ENCODE measurements around the gene MYO1D.

MYO1D gene

GRCh38 chr17:32795339-32795979, 81.5 kb downstream of the MYO1D start:
- no peak overlapping the region for H3K4me3 ChIP-seq (ENCODE audit: low read depth, low read length)
- no peak for DNase-seq (ENCODE audit: low read depth)

DNA sequence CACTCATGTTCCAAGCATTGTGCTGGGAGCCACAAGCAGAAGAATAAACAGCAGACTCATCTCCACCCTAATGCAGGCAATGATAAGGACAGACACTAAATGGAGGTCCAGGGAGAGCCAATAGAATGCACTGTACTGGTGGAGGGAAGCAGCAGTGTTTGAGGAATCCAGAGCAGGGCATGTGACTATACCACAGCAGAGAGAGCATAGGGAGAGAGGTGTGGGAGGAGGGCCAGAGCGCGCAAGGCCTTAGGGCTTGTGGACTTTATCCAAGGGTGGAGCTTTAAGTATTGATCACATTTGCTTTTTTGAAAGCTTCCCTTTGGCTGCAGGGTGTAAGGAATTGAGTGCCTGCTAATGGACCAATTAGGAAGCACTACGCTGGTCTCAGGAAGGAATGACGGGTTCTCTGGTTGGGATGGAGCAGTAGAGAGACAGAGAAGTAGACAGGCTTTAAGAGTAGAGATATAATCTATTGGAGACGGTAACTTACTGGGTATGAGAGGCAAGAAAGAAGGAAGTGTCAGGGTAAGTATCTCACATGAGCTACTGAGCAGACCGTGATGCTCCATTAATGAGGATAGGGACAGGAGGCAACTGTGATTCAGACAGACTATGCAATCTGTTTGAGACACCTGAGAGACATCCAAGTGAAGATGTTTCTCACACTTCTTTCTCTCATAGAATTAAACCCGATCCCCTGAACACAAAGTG, 82.2 kb downstream of the MYO1D start:
- no peak overlapping the region for H3K4me3 ChIP-seq (ENCODE audit: low read depth, low read length)
- no peak for DNase-seq (ENCODE audit: low read depth)

GRCh38 chr17:32793841-32794240, 83.1 kb downstream of the MYO1D start:
- no peak overlapping the region for H3K4me3 ChIP-seq (ENCODE audit: low read depth, low read length)
- no peak for DNase-seq (ENCODE audit: low read depth)

GRCh38 chr17:32792207-32792606, 84.7 kb downstream of the MYO1D start:
- DNase-seq (ENCODE audit: low read depth) = no peak
- H3K4me3 ChIP-seq (ENCODE audit: low read depth, low read length) = no peak overlapping the region

DNA sequence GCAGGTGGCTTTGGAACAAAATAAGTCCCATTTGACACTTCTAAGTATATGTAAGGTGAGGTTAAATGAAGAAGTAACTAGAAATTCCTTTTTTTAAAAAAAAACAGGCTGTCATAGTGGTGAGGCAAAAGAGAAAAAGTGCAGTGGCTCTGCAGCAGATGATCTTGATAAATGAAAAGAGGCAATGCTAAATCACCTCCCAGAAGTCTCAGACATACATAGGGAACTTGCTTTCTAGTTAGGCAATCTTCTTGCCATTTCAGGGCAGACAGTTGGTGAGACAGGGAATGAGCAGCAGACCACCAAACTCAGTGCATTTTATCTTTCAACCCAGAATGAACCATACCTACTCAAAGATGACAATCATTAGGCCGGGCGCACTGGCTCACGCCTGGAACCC, 90.8 kb downstream of the MYO1D start:
- no peak for DNase-seq (ENCODE audit: low read depth)
- H3K4me3 ChIP-seq (ENCODE audit: low read depth, low read length) = no peak overlapping the region

DNA sequence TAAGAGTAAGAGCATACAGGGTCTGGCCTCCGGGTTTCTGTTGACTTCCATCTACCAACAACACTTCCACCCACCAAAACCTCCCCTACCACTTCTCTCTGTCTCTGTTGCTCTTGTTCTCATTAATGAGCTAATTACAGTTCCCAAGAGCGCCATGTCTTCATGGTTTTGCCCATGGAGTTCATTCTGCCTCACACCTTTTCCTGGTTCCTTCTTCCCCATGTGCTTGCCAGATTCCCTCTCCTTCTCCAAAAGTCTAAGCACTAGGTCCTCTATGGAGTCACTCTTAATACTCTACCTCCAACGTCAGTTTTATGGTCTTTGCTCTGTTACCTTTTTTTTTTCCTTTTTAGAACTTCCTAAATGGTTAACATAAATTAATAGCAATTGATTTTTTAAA, 92.8 kb downstream of the MYO1D start:
- H3K4me3 ChIP-seq (ENCODE audit: low read depth, low read length) = no peak overlapping the region

GRCh38 chr17:32783602-32784001, 93.3 kb downstream of the MYO1D start:
- DNase-seq (ENCODE audit: low read depth) = no peak
- H3K4me3 ChIP-seq (ENCODE audit: low read depth, low read length) = no peak overlapping the region

More for the DNA sequence above, 92.8 kb downstream of the MYO1D start:
- DNase-seq (ENCODE audit: low read depth) = no peak

DNA sequence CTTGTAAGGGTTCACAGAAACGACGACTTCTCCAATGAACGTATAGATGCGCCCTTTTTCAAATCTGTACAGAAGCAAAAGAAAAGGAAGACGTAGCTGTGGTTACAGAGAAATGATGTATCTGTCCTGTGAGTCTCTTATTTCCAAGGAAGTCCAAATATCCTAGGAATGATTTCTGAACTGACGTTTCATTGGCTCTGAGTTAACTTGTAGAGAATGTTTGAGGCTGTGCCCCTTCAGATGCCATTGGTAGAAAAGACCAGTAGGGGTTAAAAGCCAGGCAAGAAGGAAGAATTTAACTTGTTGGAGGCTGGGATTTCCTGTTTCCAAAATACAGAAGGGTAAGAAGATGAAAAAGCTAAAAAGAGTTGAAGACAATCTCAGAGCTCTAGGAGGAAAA, 96.2 kb downstream of the MYO1D start:
- no peak for DNase-seq (ENCODE audit: low read depth)

DNA sequence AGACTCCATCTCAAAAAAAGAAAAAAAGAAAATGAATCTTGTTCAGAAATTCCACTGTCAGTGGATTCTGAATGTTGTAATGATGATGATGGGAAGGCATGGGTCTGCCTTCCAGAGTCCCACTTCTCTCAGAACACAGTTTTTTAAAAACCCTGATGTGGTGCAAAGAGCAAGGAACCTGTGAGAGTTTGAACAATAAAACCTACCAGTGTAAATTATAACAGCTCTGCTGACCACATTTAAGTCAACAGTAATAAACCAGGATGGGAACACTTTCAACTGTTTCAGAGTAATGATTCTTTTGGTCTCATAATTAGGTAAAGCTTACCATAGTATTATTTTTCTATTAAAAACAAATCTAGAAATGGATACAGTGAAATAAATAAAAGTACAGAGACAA, 99.0 kb downstream of the MYO1D start:
- DNase-seq (ENCODE audit: low read depth) = no peak
- no peak overlapping the region for H3K4me3 ChIP-seq (ENCODE audit: low read depth, low read length)

More for the DNA sequence above, 96.2 kb downstream of the MYO1D start:
- no peak overlapping the region for H3K4me3 ChIP-seq (ENCODE audit: low read depth, low read length)

DNA sequence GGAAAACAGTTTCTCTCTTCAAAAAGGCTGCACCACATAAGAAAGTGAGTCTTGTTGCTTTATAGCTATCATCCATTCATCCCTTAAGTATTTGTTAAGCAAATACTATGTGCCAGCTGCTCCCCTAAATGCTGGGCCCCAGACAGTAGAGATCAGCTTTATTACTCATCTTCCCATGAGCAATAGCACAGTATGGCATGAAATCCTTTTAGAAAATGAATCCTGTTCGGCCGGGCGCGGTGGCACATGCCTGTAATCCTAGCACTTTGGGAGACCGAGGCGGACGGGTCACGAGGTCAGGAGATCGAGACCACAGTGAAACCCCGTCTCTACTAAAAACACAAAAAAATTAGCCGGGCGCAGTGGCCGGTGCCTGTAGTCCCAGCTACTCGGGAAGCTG, 99.5 kb downstream of the MYO1D start:
- H3K4me3 ChIP-seq (ENCODE audit: low read depth, low read length) = no peak overlapping the region
- DNase-seq (ENCODE audit: low read depth) = no peak

- DNase-seq (ENCODE audit: low read depth) = no peak
- H3K4me3 ChIP-seq (ENCODE audit: low read depth, low read length) = no peak overlapping the region
Observed at GRCh38 chr17:32774695-32775084, 102.2 kb downstream of the MYO1D start.

GRCh38 chr17:32773856-32774694, 102.8 kb downstream of the MYO1D start:
- no peak for DNase-seq (ENCODE audit: low read depth)
- H3K4me3 ChIP-seq (ENCODE audit: low read depth, low read length) = no peak overlapping the region

GRCh38 chr17:32772453-32773025, 104.4 kb downstream of the MYO1D start:
- DNase-seq (ENCODE audit: low read depth) = no peak
- no peak overlapping the region for H3K4me3 ChIP-seq (ENCODE audit: low read depth, low read length)

GRCh38 chr17:32771396-32771795, 105.5 kb downstream of the MYO1D start:
- no peak for DNase-seq (ENCODE audit: low read depth)
- H3K4me3 ChIP-seq (ENCODE audit: low read depth, low read length) = no peak overlapping the region

DNA sequence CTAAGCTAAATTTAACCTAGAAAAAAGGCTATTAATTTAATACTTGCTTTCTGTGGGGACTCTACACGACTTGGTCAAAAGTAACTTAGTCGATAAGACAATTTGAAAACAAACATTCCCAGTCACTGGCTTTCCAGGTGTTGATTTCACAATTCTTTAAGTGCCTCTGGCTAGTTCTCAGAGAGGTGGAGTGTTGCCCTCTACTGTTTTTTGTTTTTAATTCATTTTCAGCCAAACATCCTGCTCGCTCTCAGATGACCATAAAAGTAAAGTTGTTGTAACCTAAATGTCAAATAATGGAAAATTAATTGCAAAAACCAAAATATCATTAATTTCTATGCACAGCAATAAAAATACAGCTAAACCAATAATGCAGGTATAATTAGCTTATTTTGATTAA, 107.1 kb downstream of the MYO1D start:
- DNase-seq (ENCODE audit: low read depth) = no peak
- H3K4me3 ChIP-seq (ENCODE audit: low read depth, low read length) = no peak overlapping the region

- H3K4me3 ChIP-seq (ENCODE audit: low read depth, low read length) = no peak overlapping the region
- no peak for DNase-seq (ENCODE audit: low read depth)
Observed at GRCh38 chr17:32763855-32764439, 113.0 kb downstream of the MYO1D start.

DNA sequence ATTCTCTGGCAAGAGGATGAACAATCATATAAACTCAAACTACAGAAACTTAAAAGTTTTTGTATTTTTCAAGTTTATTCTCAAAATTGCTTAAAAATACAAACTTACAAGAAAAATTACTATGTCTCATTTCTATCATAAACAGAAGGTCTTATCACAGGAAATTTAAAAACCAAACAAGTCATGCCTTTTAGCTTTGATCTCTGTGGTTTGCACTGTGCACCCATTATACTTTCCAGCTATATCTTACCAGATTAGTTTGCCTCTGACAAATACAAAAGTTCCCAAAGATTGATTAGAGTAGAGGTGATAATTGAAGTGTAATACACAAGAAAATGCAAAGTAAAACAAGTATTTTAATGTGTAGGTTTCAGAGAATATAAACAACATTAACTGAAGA, 117.4 kb downstream of the MYO1D start:
- no peak overlapping the region for H3K4me3 ChIP-seq (ENCODE audit: low read depth, low read length)
- no peak for DNase-seq (ENCODE audit: low read depth)

DNA sequence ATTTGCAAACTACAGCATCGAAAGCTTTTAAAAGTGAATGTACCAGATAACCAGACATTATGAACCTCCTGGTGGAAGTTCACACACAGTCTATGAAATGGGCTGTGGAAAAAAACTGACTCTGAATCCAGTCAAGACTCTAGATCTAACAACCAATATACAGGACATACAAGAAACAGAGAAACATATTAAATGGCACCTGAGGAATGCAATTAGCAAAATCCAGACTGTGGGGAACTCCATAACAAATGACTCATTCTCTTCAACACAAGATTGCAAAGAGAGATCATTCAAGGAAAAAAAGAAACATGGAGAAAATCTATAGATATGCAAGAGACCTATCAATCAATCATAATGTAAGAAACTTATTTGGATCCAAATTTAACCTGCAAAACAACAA, 119.0 kb downstream of the MYO1D start:
- H3K4me3 ChIP-seq (ENCODE audit: low read depth, low read length) = no peak overlapping the region
- DNase-seq (ENCODE audit: low read depth) = no peak

GRCh38 chr17:32756696-32757095, 120.2 kb downstream of the MYO1D start:
- no peak for DNase-seq (ENCODE audit: low read depth)
- no peak overlapping the region for H3K4me3 ChIP-seq (ENCODE audit: low read depth, low read length)

Measured in skeletal muscle cell (primary cell).